HG03045 (cell line): ENCODE measurements around the gene HSP90B1.
A peak's percentile ranks its signal among the peaks of the same experiment; 100 is the strongest.

Source experiments
- ATAC-seq: cut with Tn5 transposase; IDR thresholded peaks from one replicate; pipeline ENCODE4 v1.9.1; 2021; ENCODE audit warnings: mild to moderate bottlenecking, moderate library complexity; ENCODE audit not compliant: unreplicated experiment

HSP90B1 gene

DNA sequence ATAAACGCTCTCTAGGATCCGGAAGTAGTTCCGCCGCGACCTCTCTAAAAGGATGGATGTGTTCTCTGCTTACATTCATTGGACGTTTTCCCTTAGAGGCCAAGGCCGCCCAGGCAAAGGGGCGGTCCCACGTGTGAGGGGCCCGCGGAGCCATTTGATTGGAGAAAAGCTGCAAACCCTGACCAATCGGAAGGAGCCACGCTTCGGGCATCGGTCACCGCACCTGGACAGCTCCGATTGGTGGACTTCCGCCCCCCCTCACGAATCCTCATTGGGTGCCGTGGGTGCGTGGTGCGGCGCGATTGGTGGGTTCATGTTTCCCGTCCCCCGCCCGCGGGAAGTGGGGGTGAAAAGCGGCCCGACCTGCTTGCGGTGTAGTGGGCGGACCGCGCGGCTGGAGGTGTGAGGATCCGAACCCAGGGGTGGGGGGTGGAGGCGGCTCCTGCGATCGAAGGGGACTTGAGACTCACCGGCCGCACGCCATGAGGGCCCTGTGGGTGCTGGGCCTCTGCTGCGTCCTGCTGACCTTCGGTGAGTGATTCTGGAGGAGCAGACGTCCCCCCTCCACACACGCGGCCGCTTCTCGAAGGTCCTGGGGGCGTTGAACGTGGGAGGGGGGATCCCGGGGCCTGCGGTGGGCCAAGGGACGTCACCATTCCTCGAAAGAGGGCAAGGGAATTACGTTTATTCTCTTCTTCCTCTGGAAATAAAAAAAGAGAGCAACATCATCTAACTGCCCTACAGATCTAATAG lies at the start of gene HSP90B1:
TSS of gene HSP90B1 (plus strand) at position 377 of the 753 bp plus-strand sequence. CDS start at position 483, 106 bp downstream.
- peak; percentile 72 for ATAC-seq

GRCh38 chr12:103881261-103881660 lies 48.9 kb upstream of the HSP90B1 start:
- no peak for ATAC-seq

DNA sequence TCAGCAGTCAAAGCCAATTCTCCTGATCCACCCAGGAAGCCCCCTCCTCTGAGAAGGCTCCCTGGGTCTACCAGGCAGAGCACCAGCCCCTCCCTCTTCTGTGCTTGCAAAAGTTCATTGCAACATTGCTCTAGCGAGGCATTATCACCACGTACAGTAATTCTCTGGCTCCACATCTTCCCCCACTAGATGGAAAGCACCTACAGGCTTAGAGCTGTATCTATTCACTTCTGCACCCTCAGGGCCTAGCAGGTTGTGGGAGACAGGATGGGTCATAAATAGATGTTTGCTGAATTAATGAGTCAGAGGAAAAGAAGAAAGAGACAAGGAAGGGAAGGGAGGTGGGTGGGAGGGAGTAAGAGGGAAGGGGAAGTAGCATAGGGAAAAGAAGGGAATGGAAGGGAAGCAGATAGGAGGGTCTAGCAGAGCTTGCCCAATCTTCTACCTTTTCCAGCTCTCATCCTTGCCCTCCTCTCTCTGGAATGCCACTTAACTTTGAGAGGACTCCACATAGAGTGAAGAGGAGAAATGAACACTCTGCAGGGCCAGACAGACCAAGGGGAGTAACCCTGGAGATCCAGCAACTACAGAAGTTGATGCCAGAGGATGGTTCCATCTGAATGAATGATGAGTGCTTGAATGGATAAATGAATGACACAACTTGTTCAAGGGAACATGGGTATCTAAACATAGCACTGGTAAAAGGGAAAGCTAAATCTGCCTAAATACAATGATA lies 47.2 kb upstream of the HSP90B1 start:
- ATAC-seq, result no peak

DNA sequence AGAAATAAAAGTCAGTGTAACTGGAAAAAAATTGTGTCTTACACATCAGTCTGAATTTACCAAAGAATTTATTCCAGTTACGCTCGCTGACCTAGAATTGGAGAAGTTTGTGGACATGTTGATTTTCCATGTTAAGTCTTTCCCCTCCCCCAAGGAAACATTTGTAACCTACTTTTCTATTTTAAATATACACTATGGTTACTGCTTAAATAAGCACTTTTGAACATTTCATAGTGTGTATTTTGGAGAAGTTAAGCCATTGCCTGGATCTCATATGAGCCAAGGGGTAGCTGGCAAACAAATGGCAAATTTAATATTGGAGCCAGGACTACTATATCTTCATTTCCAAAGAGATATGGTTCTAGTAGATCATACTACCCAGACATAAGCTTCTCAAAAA lies 46.3 kb upstream of the HSP90B1 start:
- no peak for ATAC-seq

DNA sequence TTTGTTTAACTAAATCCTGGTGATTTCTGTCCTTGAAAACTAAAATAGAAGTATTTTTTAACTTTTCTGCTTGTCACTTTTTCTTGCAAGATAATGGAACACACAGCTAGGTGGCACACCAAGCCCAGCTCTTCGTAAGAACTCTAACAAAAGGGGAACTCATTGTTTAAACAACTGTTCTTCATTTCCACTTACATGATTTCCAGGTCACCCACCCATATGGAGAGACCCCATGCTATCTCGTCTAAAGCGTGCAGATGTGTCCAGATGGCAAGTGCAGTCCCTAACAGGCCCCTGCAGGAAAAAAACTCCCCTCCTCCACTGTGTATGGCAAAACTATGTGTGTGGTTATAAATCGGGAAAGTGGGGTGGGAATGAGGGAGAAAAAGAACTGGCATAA lies 45.9 kb upstream of the HSP90B1 start:
- no peak for ATAC-seq

DNA sequence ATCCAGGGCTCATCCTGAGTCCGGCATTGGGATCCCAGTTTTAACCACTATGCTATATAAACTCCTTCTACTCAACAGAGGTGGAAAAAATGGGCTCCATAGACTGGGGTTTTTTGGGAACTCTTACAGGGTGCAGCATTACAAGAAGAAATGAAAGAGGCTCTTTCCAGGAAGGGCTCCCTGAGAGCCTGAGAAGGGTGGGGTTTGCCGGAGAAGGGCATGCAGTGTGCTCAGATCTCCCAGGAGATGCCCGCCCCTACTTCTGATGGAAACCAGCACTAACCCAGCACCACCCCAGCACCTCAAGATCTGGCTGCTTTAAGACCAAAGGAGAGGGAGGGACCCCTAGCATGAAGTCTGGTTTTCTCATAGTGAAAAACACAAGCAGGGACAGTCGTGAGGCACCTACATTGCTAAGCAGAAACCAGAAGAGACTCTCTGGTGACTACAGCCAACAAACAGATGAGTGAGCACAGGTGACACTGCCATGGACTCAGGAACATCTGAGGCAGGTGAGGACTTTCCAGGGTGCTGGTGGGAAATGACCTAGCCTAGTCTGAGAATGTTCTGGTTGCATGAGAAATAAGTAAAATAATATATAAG lies 43.9 kb upstream of the HSP90B1 start:
- no peak for ATAC-seq

DNA sequence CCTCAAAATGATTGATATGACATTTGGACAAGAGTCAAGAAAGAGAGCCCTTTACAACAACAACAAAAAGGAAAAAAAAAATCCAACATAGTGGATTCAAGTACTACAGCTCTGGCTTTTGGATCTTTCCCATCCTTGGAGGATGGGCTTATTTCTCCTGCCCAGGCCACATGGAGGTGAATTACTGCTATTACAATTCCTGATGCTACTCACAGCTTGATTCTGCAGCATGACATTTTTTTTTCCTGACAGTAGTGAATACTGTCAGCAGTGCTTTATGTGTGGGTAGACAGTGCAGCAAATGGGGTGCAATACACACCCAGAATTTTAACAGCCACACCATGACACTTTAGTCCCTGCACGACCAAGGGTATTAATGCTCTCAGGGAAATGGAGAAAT lies 42.5 kb upstream of the HSP90B1 start:
- ATAC-seq, result no peak

GRCh38 chr12:103897316-103897715 lies 32.9 kb upstream of the HSP90B1 start:
- ATAC-seq, result no peak

DNA sequence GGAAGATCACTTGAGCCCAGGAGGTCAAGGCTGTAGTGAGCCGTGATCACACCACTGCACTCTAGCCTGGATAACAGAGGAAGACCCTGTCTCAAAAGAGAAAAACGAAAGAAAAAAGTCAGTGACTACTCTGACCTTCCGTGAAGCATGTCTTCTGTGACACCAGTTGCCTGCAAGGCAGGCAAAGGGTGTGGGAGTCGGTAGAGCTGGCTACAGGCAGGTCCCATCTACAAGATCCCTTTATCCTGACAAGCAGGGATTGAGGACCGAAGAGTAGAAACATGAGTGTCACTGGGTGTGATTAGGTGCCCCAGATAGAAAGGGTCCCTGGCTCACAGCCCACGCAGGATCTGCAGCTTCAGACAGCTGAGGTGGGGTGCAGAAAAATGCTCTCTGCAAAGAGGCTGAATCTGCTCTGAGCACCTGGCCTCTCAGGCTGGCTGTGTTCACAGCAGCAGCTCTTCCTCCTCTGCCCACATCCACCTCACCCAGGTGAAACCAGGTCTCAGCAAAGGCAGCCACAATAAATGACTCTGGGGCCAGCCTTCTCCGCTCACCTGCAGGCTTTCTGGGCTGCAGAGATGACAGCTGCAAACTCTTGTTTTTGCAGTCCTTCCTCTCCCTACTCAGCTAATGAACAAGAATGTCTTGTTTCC lies 28.6 kb upstream of the HSP90B1 start:
- no peak for ATAC-seq

- no peak for ATAC-seq
These were observed 26.2 kb upstream of the HSP90B1 start for GRCh38 chr12:103903993-103904392.

DNA sequence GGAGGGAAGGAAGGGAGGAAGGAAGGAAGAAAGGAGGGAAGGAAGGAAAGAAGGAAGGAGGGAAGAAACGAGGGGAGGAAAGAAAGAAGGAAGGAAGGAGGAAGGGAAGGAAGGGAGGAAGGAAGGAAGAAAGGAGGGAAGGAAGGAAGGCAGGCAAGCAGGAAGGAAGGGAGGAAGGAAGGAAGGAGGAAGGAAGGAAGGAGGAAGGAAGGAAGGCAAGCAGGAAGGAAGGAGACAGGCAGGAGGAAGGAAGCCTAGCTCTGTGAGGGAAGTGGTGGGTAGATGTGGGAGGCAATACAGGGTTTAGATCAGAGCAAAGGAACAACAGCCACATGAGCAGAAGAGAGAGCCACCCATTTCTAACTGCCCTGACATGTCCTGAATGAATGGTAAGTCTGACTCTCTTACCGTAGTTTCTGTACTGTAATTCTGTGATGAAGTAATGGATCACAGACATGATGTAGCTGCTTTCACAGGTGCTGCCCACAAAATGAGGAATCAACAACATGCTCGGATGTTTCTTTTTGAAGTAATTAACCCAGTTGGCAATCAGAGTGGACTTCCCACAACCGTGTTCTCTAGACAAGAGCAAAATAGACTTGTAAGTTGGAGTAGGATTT lies 24.4 kb upstream of the HSP90B1 start:
- ATAC-seq, result no peak

- ATAC-seq, result no peak
These were observed 22.0 kb upstream of the HSP90B1 start for GRCh38 chr12:103908246-103908541.

- no peak for ATAC-seq
These were observed 21.3 kb upstream of the HSP90B1 start for GRCh38 chr12:103908877-103909276.

GRCh38 chr12:103909811-103910210 lies 20.4 kb upstream of the HSP90B1 start:
- no peak for ATAC-seq

GRCh38 chr12:103912069-103912468 lies 18.1 kb upstream of the HSP90B1 start:
- no peak for ATAC-seq

DNA sequence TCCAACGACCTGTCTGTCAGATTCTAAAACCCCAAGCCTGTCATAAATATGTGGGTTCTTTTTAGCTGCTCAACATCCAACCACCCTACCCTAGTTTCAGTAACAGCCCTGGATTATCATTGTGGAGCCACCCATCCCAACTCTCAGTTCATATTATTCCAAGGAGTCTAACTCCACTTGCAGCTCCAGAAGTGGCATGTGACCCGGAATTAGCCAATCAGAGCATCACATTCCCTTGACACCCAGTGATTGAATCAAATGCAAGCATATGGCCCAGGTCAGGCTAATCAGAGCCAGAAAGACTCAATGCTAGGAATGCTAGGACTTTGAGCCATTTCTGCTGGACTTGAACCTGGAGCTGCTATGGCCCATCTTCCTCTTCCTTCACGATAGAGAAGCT lies 17.1 kb upstream of the HSP90B1 start:
- ATAC-seq, result no peak

GRCh38 chr12:103915306-103915705 lies 14.9 kb upstream of the HSP90B1 start:
- no peak for ATAC-seq

- no peak for ATAC-seq
These were observed 12.3 kb upstream of the HSP90B1 start for GRCh38 chr12:103917873-103918272.

DNA sequence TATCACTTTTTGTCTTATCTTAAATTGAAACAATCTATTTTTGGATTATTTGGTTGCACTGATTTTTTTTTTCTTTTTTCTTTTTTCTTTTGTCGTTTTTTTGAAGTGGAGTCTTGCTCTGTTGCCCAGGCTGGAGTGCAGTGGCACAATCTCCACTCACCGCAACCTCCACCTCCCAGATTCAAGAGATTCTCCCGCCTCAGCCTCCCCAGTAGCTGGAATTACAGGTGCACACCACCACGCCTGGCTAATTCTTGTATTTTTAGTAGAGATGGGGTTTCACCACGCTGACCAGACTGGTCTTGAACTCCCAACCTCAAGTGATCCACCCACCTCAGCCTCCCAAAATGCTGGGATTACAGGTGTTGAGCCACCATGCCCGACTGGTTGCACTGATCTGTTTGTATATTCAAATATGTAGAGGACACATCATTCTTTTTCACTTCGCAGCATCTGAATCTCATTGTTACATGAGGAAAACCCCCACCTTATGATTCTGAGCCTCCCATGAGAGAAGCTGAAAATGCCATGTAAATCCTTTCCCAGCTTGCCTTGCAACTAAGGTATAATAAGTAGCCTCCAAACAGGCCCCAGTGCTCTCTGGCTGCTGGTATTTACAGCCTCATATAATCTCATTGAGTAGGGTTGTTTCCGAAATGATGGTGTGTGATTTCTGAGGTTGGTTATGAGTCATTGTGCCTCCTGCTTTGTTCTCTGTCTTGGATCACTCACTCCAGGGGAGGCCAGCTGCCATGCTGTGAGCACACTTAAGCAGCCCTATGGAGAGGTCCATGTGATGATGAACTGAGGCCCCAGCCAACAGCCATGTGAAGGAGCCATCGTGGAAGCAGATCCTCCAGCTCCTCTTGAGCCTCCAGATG lies 5.2 kb upstream of the HSP90B1 start:
- peak; percentile 36 for ATAC-seq

DNA sequence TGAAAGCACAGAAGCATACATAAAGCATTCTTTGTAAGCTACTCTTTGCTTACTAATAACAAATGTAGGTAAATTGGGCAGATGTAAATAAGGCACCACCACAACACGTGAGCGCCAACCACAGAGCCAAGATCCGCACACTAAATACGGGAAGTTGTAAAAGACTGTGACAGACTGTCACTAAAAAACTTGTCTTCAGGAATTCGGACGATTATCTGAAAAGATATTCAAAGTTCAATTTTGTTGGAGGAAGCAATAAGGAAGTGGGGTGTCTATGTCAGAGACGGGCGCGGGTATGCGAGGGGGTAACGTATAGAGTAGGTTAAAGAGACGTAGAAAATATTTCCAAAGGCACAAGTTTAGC lies 1.5 kb upstream of the HSP90B1 start:
- peak; percentile 7 for ATAC-seq
